Measurements from ENCODE around the gene WNT7A. TPM values are rescaled to one million over a fixed set of nuclear protein-coding genes. Genes with fewer than 3 reads are reported as not detected.

The WNT7A gene
- total RNA-seq, 1 donor from 2014 or later: 1.0 TPM

GRCh38 chr3:13898346-13898745 lies 18.5 kb upstream of the WNT7A start:
- Mint-ChIP-seq H3K27me3 (ENCODE audit: low read depth) (peaks cover 22% of the 10 kb centered on the region), H3K36me3 (no peaks in the 10 kb centered on the region), H3K27ac (no peak overlapping the region), H3K4me3 (no peak overlapping the region), H3K9me3 (peaks cover 22% of the 10 kb centered on the region), H3K4me1 (peaks cover 11% of the 10 kb centered on the region)
- TF ChIP-seq CTCF (IDR thresholded peaks at IDR 0.05; ENCODE audit: unreplicated experiment): no peak
- DNase-seq (ENCODE audit: low spot score in 2 of 2, unreplicated experiment in 2 of 2): no peak

DNA sequence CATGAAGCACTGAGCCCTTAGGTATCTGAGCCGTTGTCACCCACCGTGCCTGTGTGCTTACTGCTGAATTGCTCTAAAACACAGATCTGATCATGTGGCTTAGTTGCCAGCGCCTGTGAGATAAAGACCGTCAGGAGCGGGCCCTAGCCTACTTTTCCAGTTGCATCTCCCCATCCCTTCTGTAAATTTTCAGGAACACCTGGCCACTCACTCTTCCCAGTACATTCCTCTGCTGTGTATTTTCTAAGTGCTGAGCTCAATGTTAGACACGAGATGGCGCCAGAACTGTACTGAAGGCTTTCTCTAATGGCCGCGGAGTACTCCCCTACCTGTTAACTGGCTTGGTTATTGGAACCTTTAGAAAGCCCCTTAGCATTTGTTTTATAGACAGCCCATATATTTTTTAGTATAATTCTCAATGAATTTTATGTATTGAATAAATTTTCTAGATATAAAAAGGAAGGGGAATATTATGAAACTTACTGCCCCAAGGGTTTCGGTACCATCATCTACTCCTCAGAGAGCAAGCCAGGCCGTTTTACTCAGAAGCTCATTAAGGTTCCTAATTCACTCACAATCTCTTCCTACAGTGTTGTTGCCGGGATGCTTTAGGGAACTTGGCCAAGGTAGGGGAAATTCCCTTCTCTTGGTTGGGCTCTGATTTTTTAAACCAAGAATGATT lies 16.7 kb upstream of the WNT7A start:
- H3K4me3 Mint-ChIP-seq: peak overlapping the region; percentile 86
- peaks cover 11% of the 10 kb centered on the region for H3K4me1 Mint-ChIP-seq
- H3K27me3 Mint-ChIP-seq (ENCODE audit: low read depth): peaks cover 22% of the 10 kb centered on the region
- peaks cover 16% of the 10 kb centered on the region for H3K9me3 Mint-ChIP-seq
- DNase-seq (ENCODE audit: low spot score in 2 of 2, unreplicated experiment in 2 of 2): no peak
- peak; percentile 52 for TF ChIP-seq CTCF (IDR thresholded peaks at IDR 0.05; ENCODE audit: unreplicated experiment)
- H3K36me3 Mint-ChIP-seq: no peaks in the 10 kb centered on the region
- H3K27ac Mint-ChIP-seq: no peak overlapping the region

DNA sequence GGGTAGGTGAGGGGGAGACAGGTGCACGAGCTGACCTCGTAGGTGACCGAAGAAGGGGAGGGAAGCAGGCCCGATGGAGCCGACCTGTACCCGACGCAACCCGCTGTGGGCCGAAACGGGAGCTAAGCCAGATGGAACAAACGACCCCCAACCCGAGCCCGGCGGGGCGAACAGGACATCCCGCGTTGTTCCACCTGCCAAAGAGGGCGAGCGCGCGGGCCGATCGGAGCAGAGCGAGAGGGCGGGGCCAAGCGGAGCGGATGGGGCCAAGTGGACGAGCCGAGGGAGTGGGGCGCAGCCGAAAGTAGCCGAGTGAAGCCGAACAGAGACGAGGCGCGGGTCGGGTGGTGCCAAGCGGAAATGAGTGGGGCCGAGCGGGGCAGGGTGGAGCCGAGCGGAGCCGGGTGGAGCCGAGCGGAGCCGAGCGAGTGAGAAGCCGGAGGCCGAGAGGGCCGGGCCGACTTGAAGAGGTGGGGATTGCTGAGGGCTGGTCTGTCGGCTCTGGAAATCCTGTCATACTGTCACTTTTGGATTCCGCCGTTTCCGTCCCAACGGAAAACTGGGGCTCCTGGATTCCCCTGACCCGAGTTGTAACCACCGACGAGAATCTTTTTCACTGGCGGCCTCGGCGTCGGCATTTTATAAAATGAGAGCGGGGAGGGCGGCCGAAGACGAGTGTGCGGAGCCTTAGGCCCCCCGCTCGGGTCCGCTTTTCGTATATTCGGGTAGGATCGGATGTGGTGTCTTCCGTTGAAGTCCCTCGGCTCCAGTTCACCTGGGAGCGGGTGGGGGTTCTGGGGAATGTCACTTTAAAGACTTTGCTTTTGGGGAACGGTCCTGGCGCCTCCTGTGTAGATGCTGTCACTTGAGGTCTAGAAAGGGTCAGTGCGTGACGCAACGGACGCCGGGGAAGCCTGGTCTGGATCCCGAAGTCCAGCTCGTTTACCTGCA lies 15.6 kb upstream of the WNT7A start:
- Mint-ChIP-seq H3K36me3 (no peaks in the 10 kb centered on the region), H3K9me3 (peaks cover 7% of the 10 kb centered on the region), H3K4me3 (peak overlapping the region; percentile 86), H3K4me1 (peaks cover 11% of the 10 kb centered on the region), H3K27ac (peak overlapping the region; percentile 66), H3K27me3 (ENCODE audit: low read depth) (peaks cover 22% of the 10 kb centered on the region)
- TF ChIP-seq CTCF (IDR thresholded peaks at IDR 0.05; ENCODE audit: unreplicated experiment): no peak
- DNase-seq (ENCODE audit: low spot score in 2 of 2, unreplicated experiment in 2 of 2): peak; percentile 83 to 95

DNA sequence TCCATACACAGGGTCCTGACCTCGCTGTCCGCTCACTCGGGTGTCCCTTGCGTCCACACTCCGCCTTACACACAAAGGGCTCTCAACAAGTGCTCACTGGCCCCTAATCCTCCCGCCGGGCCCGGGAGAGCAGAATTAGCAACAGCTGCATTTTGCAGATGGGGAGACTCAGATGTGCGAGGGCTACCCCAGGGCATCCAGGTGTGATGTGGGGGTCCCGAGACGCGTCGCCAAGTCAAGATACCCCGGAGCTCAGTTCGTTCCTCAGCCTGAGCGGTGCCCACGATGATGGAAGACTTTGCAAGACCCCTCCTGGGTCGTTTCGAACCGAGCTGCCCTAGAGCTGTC lies 14.9 kb upstream of the WNT7A start:
- Mint-ChIP-seq H3K27me3 (ENCODE audit: low read depth) (peaks cover 29% of the 10 kb centered on the region), H3K27ac (no peak overlapping the region), H3K36me3 (no peaks in the 10 kb centered on the region), H3K4me1 (peaks cover 11% of the 10 kb centered on the region), H3K9me3 (peaks cover 6% of the 10 kb centered on the region), H3K4me3 (peak overlapping the region; percentile 86)
- TF ChIP-seq CTCF (IDR thresholded peaks at IDR 0.05; ENCODE audit: unreplicated experiment): no peak
- DNase-seq (ENCODE audit: low spot score in 2 of 2, unreplicated experiment in 2 of 2): no peak

DNA sequence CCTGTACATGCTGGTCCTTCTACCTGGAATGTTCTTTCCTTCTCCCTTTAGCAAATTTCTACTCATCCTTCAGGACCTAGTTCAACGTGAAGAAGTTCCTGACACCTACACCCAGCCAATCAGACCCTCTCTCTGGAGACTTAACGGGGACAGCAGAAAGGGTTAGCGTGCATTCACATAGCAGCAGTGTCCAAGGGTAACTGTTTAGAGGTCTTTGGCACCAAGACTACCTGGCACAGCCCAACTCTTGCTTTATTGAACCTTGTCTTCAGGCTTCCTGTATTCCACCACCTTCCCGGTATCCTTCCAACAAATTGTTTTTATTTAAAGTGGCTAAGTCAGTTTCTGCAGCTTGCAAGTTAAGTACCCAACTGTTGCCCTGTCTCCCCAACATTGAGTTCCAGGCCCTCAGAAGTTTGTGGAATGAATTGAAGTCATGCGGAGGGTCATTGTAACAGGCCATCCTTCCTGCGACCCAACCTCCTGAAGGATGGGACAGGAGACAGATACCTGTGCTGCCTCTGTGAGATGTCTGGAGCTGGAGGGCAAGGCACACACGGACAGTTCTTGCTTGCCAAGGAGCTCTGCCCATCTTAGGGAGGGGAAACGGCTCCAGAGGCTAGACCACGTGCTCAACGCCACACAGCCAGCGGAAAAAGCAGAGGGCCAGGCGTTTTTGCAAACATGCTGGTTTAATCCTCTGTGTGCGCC lies 14.4 kb upstream of the WNT7A start:
- Mint-ChIP-seq H3K27me3 (ENCODE audit: low read depth) (peaks cover 31% of the 10 kb centered on the region), H3K4me3 (peak overlapping the region; percentile 86), H3K9me3 (peaks cover 2% of the 10 kb centered on the region), H3K27ac (no peak overlapping the region), H3K4me1 (peaks cover 11% of the 10 kb centered on the region), H3K36me3 (no peaks in the 10 kb centered on the region)
- TF ChIP-seq CTCF (IDR thresholded peaks at IDR 0.05; ENCODE audit: unreplicated experiment): no peak
- DNase-seq (ENCODE audit: low spot score in 2 of 2, unreplicated experiment in 2 of 2): no peak

Data from mesothelial cell of epicardium (in vitro differentiated cells).